CMK (cell line): ENCODE results near the gene ALDH1A1.
"Not testable (repeated sequence)": the region's sequence is repeated elsewhere in the genome, so short reads cannot be mapped to it uniquely, and the experiment has no call there.

Experiments used
- DNase-seq: peaks from one replicate; pipeline ENCODE4 v3.0.0-alpha.2; 2010; ENCODE audit warnings: low read depth

ALDH1A1 gene

GRCh38 chr9:72896439-72896838, 56.4 kb downstream of the ALDH1A1 start:
- no peak for DNase-seq

- no peak for DNase-seq
These were observed 57.7 kb downstream of the ALDH1A1 start for GRCh38 chr9:72895122-72895521.

DNA sequence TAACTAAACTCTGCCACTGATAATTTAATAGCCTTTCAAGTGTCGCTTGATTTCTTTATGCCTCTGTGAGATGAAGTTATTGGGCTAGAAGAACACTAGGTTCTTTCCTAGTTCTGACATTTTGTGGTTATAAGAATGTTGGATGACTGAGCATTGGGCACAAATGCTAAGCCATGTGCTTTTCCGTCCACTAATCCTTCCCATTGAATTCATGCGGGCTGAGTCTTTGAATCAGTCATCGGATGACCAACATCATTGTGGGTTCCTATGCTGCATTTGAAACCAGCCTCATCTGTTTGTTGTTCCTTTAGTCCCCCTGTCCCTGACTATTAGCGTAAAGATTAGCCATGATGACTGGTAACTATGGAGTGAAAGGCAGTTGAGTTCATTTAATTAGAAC, 58.5 kb downstream of the ALDH1A1 start:
- DNase-seq: no peak

DNA sequence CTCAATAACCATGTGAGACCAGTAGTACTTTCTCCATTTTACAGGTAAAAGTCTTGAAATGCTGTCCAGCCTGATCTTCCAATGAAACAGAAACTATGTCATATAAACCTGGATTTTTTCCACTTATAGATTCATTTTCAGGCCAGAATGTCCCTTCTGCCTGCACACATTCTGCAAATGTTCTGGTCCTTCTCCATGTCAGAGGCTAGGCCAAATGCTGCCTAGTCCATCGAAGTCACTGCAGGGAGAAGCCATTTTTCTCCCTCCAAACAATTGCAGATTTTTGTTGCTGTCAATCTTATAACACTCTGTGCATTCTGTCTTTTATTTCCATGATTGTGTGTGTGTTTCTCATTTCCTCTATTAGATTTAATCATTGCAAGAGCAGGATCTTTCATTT, 59.4 kb downstream of the ALDH1A1 start:
- no peak for DNase-seq

DNA sequence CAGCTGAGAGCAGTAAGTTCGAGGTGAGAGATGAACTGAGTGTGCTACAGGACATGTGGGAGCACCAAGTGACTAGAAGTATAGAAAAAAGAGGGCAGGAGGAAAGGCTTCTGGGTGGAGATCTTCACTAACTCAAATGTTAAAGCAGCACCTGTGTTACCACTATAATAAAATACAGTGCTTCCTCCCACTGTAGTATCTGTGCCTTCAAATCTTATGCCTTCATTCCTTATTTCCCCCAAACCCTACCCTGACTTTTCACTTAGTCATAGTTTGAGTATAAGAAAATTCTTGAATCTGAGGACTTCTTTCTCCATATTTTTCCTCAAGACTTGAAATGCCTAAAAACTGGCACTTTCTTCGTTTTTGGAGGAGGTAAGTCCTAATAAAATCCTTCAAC, 61.8 kb downstream of the ALDH1A1 start:
- no peak for DNase-seq

DNA sequence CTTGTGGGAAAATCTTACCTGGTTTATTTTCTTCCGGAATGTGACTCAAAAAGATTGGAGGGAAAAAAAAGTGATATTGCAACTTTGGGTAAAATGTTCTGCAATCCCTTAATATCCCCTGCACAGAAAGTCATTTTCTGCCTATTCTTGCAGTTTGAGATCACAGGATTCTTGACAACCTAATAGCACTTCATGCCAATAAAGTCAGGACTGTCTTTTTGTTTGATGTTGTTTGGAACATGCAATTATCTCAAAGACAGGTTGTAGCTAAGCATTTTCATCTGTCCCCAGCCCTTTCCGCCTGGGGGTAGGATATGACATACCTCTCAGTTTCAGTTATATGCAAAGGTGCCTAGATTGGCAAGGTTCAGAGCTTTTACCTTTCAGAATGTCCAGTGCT, 63.9 kb downstream of the ALDH1A1 start:
- DNase-seq: no peak

DNA sequence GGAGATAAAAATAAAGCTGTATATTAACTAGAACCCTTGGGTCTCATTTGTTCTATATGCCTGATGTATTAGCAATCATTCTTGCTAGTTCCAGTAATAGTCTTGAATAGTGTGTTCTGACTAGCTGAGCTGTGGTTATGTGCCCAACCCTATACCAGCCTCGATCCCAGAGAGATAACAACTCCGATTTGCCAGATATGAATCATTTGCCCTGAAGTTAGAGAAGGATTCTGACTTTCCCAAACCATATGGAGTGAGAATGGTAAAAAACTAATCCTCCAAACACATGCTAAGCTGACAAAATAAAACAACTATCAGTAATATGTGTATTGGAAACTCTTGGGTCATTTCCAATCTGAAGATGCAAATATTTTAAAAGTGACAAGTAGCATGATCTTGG, 64.8 kb downstream of the ALDH1A1 start:
- no peak for DNase-seq

DNA sequence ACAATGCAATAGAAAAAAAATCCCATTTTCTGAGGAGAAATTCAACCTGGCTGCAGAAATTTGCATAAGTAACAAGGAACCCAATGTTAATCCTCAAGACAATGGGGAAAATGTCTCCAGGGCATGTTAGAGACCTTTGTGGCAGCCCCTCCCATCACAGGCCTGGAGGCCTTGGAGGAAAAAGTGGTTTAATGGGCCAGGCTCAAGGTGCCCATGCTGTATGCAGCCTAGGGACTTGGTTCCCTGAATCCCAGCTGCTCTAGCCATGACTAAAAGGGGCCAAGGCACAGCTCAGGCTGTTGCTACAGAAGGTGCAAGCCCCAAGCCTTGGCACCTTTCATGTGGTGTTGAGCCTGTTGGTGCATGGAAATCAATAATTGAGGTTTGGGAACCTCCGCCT, 66.5 kb downstream of the ALDH1A1 start:
- DNase-seq: no peak

DNA sequence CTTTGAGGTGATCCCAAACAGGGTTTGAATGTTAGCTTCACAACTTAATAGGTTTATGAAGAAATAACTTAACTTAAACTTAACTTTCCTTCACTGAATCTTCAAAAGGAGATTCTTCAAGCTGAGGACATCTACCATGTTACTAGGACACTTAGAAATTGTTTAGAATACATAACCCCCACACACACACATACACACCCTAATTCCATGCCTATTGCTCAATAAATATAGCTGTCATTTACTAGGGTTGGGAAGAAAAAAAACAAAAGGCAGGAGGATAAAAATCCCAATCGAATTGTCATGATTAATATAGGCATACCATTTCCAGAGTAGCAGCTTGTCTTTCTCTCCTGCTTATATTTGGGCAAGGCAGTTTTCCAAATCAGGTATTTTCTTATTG, 68.3 kb downstream of the ALDH1A1 start:
- no peak for DNase-seq

DNA sequence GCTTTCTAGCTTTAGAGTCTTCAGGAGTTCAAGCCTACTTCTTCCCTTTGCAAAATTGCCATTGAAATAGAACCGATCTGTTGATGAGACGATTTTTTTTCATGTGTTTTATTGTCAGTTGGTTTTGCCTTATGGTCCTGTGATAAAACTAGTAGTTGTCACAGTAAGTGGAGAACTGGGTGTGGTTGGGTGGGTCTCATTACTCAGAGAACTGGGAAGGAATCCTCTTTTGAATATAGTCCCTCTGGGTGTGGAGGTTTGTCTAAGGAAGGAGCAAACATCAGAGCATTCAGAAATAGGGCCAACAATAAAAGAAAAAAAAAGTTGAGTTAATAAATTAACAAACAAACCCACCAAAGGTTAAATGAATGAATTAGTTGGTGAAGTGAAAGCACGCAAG, 69.0 kb downstream of the ALDH1A1 start:
- no peak for DNase-seq

GRCh38 chr9:72882117-72882775, 70.6 kb downstream of the ALDH1A1 start:
- DNase-seq: no peak

- DNase-seq: no peak
These were observed 72.0 kb downstream of the ALDH1A1 start for GRCh38 chr9:72880821-72881220.

GRCh38 chr9:72875221-72875620, 77.6 kb downstream of the ALDH1A1 start:
- DNase-seq: no peak

DNA sequence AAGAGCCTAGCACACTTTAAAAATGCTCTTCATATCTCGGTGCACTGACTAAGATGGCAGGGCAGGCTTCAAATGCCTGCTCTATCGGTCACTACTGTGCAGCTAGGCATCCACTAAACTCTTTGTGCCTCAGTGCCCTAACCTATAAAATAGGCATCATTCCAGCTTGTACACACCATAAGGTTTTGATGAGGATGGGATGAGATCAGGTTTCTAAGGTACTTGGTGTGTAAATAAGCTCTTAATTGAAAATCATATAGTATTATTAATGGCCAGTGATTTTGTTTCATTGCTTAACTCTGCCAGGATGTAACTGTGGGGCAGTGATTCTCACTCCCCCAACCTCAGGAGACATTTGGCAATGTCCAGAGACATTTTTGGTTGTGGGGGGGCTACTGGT, 78.5 kb downstream of the ALDH1A1 start:
- DNase-seq: no peak

GRCh38 chr9:72873456-72873855, 79.4 kb downstream of the ALDH1A1 start:
- no peak for DNase-seq

GRCh38 chr9:72872718-72873117, 80.1 kb downstream of the ALDH1A1 start:
- no peak for DNase-seq

DNA sequence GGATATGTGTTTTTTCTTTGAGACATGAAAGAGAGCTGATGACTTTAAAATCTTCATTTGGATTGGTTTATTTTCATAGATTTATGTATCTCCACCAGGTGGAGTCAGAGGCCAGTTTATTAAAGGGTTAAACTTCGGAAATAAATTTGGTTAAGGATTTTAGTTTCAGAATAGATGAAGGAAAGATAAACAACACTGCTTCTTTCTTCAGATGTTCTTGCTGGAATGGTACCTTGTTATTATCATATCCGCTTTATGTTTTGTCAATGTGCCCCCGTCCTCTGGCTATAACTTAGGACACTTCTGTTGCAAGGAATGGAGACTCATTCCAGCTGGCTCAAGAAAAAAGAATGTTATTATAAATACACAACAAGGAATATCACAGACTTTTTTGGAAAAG, 81.2 kb downstream of the ALDH1A1 start:
- DNase-seq: no peak

DNA sequence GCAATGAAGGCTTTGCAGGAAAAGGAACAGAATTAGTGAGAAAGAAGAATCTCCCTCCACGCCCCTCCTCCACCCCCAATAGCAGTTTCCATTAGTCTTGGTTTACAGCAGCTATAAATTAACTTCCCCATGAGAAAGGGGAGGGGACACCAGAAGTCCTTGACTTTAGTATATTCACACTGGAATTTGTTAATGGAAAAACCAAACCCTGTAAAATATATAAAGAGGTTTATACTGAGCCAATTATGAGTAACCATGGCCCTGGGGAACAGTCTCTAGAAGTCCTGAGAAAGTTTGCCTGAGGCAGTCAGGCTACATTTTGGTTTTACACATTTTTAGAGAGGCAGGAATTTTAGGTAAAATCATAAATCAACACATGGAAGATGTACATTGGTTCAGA, 88.5 kb downstream of the ALDH1A1 start:
- no peak for DNase-seq

- no peak for DNase-seq
These were observed 89.3 kb downstream of the ALDH1A1 start for GRCh38 chr9:72863456-72864094.

- DNase-seq: not testable (repeated sequence)
These were observed 90.1 kb downstream of the ALDH1A1 start for GRCh38 chr9:72862788-72863187.

GRCh38 chr9:72858089-72858912, 94.6 kb downstream of the ALDH1A1 start:
- DNase-seq: no peak

GRCh38 chr9:72857624-72857996, 95.2 kb downstream of the ALDH1A1 start:
- no peak for DNase-seq

- DNase-seq: no peak
These were observed 95.8 kb downstream of the ALDH1A1 start for GRCh38 chr9:72856972-72857623.
